ENCODE data around the gene ECHS1.
A peak's percentile ranks its signal among the peaks of the same experiment; 100 is the strongest.

ECHS1 gene

DNA sequence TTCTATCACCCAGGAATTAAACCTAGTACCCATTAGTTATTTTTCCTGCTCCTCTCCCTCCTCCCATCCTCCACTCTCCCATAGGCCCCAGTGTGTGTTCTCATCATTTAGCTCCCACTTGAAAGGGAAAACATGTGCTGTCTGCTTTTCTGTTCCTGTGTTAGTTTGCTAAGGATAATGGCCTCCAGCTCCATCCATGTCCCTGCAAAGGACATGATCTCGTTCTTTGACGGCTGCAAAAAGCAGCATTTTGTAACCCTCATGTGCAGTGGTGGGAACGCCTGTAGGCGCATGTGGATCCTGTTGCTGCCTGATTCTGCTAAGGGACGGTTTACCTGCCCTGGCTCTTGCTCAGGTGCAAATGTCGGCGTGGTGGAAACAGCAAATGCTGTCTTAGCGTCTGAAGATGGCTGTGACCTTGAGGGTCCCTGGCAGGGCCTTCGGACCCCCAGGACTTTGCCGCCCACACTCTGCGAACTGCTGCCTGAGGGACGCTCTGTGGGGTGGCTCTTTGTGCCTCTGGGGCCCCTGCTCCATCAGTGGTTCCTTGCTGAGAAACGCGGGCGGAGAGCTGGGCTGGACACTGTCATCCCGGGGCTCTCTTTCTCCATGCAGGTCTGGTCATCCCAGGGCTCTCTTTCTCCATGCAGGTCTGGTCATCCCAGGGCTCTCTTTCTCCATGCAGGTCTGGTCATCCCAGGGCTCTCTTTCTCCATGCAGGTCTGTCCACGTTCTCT, 15.2 kb upstream of the ECHS1 start (continued):
- TF ChIP-seq, protein P1, sequence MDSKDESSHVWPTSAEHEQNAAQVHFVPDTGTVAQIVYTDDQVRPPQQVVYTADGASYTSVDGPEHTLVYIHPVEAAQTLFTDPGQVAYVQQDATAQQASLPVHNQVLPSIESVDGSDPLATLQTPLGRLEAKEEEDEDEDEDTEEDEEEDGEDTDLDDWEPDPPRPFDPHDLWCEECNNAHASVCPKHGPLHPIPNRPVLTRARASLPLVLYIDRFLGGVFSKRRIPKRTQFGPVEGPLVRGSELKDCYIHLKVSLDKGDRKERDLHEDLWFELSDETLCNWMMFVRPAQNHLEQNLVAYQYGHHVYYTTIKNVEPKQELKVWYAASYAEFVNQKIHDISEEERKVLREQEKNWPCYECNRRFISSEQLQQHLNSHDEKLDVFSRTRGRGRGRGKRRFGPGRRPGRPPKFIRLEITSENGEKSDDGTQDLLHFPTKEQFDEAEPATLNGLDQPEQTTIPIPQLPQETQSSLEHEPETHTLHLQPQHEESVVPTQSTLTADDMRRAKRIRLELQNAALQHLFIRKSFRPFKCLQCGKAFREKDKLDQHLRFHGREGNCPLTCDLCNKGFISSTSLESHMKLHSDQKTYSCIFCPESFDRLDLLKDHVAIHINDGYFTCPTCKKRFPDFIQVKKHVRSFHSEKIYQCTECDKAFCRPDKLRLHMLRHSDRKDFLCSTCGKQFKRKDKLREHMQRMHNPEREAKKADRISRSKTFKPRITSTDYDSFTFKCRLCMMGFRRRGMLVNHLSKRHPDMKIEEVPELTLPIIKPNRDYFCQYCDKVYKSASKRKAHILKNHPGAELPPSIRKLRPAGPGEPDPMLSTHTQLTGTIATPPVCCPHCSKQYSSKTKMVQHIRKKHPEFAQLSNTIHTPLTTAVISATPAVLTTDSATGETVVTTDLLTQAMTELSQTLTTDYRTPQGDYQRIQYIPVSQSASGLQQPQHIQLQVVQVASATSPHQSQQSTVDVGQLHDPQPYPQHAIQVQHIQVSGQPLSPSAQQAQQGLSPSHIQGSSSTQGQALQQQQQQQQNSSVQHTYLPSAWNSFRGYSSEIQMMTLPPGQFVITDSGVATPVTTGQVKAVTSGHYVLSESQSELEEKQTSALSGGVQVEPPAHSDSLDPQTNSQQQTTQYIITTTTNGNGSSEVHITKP (tag by site-specific recombination; IDR thresholded peaks at IDR 0.05), result 0 out of 2 replicates have a peak, but pooled peaks have one; percentile 15
- TF ChIP-seq HOXA7 (CRISPR knock-in tag; IDR thresholded peaks at IDR 0.05; ENCODE audit: borderline replicate concordance) (no peak), ZNF114 (tag by site-specific recombination; IDR thresholded peaks at IDR 0.05) (no peak), ZNF394 (tag by site-specific recombination; IDR thresholded peaks at IDR 0.05; ENCODE audit: borderline replicate concordance) (no peak), GFI1B (tag by site-specific recombination; IDR thresholded peaks at IDR 0.05) (no peak), ZNF548 (tag by site-specific recombination; IDR thresholded peaks at IDR 0.05) (no peak), SCRT2 (tag by site-specific recombination; IDR thresholded peaks at IDR 0.05) (no peak), IKZF3 (tag by site-specific recombination; IDR thresholded peaks at IDR 0.05) (0 out of 2 replicates have a peak, but pooled peaks have one; percentile 13), KLF9 (tag by site-specific recombination; IDR thresholded peaks at IDR 0.05; ENCODE audit: low read depth) (no peak), ZNF560 (tag by site-specific recombination; IDR thresholded peaks at IDR 0.05; ENCODE audit: borderline replicate concordance) (no peak), YY2 (tag by site-specific recombination; IDR thresholded peaks at IDR 0.05) (peak; percentile 61; the same call in 1 of the 2 replicates), ZNF654 (tag by site-specific recombination; IDR thresholded peaks at IDR 0.05; ENCODE audit: low read depth) (no peak), ZNF555 (tag by site-specific recombination; conservative IDR thresholded peaks at IDR 0.05) (no peak), ZNF157 (tag by site-specific recombination; IDR thresholded peaks at IDR 0.05) (no peak), ZNF501 (tag by site-specific recombination; IDR thresholded peaks at IDR 0.05) (no peak), FEZF1 (tag by site-specific recombination; IDR thresholded peaks at IDR 0.05) (no peak), REPIN1 (tag by site-specific recombination; IDR thresholded peaks at IDR 0.05; ENCODE audit: low read depth) (no peak), ZNF514 (tag by site-specific recombination; IDR thresholded peaks at IDR 0.05) (no peak), ZNF132 (tag by site-specific recombination; IDR thresholded peaks at IDR 0.05; ENCODE audit: borderline replicate concordance) (no peak), ZNF239 (tag by site-specific recombination; IDR thresholded peaks at IDR 0.05) (no peak), ZNF433 (tag by site-specific recombination; IDR thresholded peaks at IDR 0.05; ENCODE audit: low read depth) (no peak), ZNF510 (tag by site-specific recombination; IDR thresholded peaks at IDR 0.05; ENCODE audit: insufficient replicate concordance) (no peak), ZNF211 (tag by site-specific recombination; IDR thresholded peaks at IDR 0.05; ENCODE audit: low read depth) (no peak), ZBTB1 (tag by site-specific recombination; IDR thresholded peaks at IDR 0.05) (no peak), ZNF561 (tag by site-specific recombination; IDR thresholded peaks at IDR 0.05; ENCODE audit: borderline replicate concordance) (no peak)
- TF ChIP-seq, protein P2, sequence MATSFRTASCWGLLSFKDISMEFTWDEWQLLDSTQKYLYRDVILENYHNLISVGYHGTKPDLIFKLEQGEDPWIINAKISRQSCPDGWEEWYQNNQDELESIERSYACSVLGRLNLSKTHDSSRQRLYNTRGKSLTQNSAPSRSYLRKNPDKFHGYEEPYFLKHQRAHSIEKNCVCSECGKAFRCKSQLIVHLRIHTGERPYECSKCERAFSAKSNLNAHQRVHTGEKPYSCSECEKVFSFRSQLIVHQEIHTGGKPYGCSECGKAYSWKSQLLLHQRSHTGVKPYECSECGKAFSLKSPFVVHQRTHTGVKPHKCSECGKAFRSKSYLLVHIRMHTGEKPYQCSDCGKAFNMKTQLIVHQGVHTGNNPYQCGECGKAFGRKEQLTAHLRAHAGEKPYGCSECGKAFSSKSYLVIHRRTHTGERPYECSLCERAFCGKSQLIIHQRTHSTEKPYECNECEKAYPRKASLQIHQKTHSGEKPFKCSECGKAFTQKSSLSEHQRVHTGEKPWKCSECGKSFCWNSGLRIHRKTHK (tag by site-specific recombination; IDR thresholded peaks at IDR 0.05), result no peak
- TF ChIP-seq, protein P3, sequence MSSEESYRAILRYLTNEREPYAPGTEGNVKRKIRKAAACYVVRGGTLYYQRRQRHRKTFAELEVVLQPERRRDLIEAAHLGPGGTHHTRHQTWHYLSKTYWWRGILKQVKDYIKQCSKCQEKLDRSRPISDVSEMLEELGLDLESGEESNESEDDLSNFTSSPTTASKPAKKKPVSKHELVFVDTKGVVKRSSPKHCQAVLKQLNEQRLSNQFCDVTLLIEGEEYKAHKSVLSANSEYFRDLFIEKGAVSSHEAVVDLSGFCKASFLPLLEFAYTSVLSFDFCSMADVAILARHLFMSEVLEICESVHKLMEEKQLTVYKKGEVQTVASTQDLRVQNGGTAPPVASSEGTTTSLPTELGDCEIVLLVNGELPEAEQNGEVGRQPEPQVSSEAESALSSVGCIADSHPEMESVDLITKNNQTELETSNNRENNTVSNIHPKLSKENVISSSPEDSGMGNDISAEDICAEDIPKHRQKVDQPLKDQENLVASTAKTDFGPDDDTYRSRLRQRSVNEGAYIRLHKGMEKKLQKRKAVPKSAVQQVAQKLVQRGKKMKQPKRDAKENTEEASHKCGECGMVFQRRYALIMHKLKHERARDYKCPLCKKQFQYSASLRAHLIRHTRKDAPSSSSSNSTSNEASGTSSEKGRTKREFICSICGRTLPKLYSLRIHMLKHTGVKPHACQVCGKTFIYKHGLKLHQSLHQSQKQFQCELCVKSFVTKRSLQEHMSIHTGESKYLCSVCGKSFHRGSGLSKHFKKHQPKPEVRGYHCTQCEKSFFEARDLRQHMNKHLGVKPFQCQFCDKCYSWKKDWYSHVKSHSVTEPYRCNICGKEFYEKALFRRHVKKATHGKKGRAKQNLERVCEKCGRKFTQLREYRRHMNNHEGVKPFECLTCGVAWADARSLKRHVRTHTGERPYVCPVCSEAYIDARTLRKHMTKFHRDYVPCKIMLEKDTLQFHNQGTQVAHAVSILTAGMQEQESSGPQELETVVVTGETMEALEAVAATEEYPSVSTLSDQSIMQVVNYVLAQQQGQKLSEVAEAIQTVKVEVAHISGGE (tag by site-specific recombination; conservative IDR thresholded peaks at IDR 0.05; ENCODE audit: low read depth), result peak; percentile 99
- TF ChIP-seq, protein P4, sequence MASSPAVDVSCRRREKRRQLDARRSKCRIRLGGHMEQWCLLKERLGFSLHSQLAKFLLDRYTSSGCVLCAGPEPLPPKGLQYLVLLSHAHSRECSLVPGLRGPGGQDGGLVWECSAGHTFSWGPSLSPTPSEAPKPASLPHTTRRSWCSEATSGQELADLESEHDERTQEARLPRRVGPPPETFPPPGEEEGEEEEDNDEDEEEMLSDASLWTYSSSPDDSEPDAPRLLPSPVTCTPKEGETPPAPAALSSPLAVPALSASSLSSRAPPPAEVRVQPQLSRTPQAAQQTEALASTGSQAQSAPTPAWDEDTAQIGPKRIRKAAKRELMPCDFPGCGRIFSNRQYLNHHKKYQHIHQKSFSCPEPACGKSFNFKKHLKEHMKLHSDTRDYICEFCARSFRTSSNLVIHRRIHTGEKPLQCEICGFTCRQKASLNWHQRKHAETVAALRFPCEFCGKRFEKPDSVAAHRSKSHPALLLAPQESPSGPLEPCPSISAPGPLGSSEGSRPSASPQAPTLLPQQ (tag by site-specific recombination; IDR thresholded peaks at IDR 0.05), result peak; percentile 40; the same call in 1 of the 2 replicates
- TF ChIP-seq, protein P5, sequence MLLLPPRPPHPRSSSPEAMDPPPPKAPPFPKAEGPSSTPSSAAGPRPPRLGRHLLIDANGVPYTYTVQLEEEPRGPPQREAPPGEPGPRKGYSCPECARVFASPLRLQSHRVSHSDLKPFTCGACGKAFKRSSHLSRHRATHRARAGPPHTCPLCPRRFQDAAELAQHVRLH (tag by site-specific recombination; IDR thresholded peaks at IDR 0.05), result no peak
